GM21423 (cell line): ENCODE data around the gene STAT4.

Source experiments
- ATAC-seq: cut with Tn5 transposase; IDR thresholded peaks from one replicate; pipeline ENCODE4 v1.9.1; 2021; ENCODE audit warnings: mild to moderate bottlenecking, moderate library complexity; ENCODE audit not compliant: unreplicated experiment

The STAT4 gene

DNA sequence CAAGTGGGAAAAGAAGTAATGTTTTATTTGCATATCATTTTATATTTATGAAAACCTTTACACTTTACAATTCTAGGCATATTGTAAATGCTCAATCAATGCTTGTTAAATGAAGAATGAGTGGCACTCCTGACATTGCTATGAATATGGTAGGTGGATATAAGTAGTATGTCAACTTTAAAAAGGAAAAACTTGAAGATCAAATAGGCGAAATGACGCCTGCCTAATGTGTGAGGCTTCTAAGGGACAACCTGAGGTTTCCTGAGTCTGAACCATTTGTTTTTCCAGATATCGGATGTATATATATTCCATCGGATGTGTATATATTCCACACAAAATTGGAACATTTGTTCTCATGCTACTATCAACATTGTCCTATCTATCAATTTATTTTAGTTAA, 1.4 kb downstream of the STAT4 start:
- no peak for ATAC-seq

GRCh38 chr2:191148791-191149190, 2.0 kb downstream of the STAT4 start:
- no peak for ATAC-seq

DNA sequence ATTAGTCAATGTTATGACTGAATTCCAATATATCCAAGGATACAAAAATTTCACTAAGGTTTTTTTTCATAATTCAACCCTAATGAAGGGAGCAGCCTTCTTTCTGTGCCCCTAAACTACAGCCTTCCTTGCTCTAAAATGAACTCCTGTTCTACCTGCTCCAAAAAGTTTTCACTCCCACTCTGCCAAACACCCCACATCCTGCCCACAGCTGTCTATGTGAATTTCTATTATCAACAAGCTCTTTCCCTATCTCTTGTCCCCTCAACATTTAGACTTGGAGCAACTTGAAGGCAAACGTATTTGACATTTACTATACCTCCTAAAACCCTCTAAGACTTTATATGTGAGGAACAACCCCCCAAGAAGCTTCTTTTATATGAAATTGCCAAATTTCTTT, 2.5 kb downstream of the STAT4 start:
- ATAC-seq: no peak

DNA sequence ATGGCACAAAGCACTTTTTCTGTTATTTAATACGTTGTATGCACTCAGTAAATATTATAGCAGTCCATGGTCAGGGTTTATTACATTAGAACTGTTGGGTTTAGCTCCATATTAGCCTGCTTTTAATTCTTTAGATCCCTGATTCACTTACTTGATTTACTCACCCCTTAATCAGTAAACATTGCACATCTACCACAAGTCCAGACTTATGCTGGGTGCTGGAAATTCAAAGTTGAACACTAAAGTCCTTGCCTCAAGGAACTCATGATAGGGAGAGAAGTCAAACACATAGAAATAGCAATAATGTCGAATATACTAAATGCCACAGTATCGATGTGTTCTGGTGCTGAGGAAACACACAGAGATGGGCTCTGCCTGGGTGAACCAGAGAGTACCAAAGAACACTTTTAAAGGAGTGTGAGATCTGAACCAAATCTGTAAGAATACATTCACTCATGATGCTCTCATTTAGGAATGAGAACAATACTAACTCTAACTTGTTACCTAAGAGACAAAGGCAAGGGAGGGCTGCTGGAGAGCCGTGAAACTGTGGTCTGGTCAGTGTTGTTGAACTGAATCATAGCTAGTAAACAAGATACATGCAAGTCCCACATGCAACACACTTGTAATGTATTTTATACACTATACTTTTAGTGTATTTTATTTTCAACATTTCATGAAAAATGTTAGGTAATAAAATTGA, 4.9 kb downstream of the STAT4 start:
- no peak for ATAC-seq

- ATAC-seq: no peak
These were observed 6.6 kb downstream of the STAT4 start for GRCh38 chr2:191144217-191144616.

DNA sequence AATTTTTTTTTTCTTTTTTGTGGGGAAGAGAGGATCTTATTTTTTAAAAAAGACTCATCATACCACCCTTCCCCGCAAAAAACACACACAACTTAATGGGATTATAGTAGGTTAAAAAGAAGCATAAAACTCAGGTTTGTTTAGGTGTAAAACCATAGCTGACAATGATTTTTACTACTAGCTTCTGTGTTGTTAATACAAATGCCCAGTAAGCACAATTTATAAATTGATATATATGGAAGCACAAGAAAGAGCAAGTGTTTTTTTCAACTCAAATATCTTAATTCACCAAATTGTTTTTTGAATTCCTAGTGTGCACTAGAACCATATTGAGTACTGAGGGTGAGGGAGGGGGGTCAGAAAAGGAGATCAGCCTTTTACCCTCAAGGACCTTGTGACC, 7.0 kb downstream of the STAT4 start:
- ATAC-seq: no peak

DNA sequence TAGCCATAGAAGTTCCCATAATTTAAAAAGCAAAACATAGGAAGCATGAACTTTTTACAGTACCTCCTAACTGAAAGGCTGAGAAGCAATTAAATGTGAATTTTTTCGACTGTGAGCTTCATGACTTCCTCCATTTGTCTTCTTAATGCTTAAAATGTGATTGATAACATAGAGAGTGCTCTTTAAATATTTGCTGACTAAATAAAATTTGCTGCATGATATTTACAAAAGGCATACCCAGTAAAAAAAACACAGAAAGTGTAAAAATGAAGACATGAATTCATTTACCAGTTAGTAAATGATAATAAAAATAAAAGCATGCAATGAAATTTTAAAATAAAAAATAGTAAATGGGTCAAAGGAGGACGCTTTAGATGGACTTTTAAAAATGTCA, 21.9 kb downstream of the STAT4 start:
- no peak for ATAC-seq

- ATAC-seq: peak; percentile 89
These were observed 22.5 kb downstream of the STAT4 start for GRCh38 chr2:191128172-191128910.

GRCh38 chr2:191127235-191127634, 23.6 kb downstream of the STAT4 start:
- no peak for ATAC-seq

- no peak for ATAC-seq
These were observed 24.3 kb downstream of the STAT4 start for GRCh38 chr2:191126386-191127085.

DNA sequence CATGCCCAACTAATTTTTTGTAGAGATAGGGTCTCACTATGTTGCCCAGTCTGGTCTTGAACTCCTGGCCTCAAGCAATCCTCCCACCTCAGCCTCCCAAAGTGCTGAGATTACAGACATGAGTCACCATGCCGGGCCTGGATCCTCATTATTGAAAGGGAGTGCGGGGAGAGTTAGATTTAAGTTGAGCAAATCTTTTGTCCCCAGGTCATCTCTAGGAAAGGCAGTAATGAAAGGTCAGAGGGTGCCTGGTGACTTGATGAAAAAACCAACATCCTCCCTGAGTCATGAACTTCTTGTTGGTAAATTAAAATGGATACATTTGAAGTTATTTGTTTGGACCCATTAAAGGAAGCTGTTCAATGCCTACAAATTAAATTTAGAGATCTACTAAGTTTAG, 25.1 kb downstream of the STAT4 start:
- ATAC-seq: no peak

DNA sequence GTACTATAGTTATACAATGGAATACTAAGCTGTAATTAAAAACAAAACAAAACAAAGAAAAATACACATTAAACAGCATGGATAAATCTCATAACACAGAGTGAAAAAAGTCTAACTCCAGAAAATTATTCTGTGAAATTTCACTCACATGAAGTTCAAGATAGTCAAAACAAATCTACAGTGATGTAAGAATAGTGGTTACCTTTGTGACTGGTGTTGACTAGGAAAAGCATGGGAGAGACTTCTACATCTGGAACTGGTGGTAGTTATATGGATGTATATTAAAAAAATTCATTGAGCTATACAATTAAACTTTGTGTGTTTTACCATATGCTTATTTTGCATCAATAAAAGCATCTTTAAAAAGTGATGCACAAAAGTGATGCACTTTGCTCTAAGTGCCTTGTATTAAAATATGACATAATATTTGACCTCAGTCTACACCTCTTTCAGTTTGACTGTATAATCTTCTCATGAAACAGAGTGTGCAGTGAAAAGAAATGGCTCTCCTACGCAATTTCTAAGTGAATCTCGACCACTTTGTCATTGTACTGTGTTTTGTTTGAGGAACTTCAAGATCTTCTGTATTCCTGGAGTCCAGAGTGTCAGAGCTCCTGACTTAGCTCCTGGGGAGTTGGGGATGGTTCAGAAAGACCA, 28.0 kb downstream of the STAT4 start:
- no peak for ATAC-seq

DNA sequence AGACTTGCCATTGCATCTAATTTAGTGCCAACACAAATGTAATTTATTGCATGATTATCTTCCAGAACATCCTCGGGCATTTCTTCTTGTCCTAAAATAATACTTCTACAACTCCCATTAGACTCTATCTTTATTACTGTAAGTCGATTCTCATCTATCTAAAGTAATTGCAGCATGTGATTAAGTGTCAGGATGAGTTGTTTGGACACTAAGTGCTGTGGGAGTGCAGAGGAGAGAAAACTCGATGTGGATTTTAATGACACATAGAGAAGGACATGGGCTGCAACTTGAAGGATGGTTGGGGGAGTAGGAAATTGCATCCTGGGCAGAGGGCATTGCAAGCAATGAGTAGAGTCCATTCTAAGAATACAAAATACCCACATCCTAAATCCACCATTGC, 33.5 kb downstream of the STAT4 start:
- no peak for ATAC-seq

DNA sequence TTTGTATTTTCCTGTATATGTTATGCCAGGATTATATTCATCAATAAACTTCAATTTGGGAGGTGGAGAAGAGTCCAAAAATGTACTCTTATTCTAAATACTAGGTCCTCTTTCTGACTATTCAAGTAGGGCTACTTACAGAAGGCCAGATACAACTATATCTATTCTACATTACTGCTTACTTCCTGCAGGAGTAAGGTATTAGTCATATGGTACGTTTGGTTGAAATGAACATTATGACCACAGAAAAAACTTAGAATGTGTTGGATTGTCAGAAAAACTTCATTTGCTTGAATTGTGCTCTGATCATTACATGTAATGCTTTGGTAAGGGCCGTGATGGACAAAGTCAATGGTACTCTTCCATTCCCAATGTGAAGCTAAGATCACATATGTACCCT, 35.0 kb downstream of the STAT4 start:
- peak; percentile 33 for ATAC-seq

- ATAC-seq: peak; percentile 24
These were observed 35.4 kb downstream of the STAT4 start for GRCh38 chr2:191115391-191115790.

- ATAC-seq: peak; percentile 79
These were observed 36.3 kb downstream of the STAT4 start for GRCh38 chr2:191114403-191114886.

DNA sequence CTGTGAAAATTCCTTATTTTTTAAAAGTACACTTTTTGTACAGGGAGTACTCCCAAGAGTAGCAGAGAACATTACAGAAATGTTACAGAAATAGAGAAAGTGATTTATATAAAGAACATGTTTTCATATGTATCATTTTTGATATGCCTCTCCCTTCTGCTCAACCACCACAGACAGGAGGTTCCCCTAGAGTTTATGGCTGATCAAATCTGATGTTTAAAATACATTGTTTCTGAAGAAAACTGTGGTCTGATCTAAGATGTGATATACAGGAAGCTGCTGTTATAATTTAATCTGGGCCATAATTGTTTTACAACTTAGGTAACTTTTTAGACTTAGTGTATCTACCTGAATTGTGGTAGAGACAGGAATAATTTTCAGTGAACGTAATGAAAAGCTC, 37.0 kb downstream of the STAT4 start:
- no peak for ATAC-seq

- ATAC-seq: no peak
These were observed 38.3 kb downstream of the STAT4 start for GRCh38 chr2:191112448-191112901.

- peak; percentile 29 for ATAC-seq
These were observed 40.9 kb downstream of the STAT4 start for GRCh38 chr2:191109888-191110287.

DNA sequence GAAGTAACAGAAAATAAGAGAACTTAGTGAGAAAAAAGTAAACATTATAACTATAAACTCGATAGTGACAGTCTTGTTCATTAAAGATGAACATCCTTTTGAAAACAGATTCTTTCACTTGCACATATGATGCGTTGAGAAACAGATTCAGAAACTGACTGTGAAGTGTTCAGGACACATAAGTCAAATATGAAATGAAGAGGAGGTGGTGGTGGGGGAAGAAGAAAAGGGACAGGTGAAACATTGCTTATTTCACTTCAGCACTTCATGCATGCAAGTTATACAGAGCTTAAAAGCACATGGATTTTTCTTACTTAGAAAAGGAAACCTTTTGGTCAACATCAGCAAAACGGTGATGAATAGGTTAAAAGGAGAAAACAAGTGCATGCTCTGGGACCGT, 42.5 kb downstream of the STAT4 start:
- no peak for ATAC-seq

DNA sequence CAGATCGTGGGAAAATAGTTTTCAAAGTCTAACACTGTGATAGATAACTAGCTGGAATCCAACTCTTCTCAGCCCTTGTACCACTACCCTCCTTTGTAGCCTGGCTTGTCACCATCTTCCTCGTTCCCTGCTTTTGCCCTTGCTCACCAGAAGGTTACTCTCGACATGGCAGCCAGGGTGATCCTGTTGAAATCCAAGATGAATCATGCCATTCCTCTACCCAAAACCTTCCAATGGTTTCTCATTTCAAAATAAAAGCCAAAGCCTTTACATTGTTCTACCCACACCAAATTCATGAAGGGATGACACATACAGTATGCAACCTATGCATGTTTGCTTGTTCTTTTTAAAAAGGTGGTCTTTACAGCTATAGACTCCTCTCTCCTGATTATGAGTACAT, 45.7 kb downstream of the STAT4 start:
- ATAC-seq: no peak
